Stimulated activated CD4-positive, alpha-beta T cell treated with anti-CD3 and anti-CD28 coated beads, Interleukin-4, amount 100 ng/mL, for 4 hours (primary cell): Measurements from ENCODE around the gene LINGO1.

Source experiments
- DNase-seq, 2 experiments: peaks; one replicate each; pipeline ENCODE4 v3.0.0-alpha.2; 2020

LINGO1 gene

GRCh38 chr15:77656294-77656693 lies 23.6 kb upstream of the LINGO1 start:
- DNase-seq, result no peak

- DNase-seq, result no peak
These were observed 22.3 kb upstream of the LINGO1 start for GRCh38 chr15:77654975-77655374.

GRCh38 chr15:77653832-77654480 lies 21.2 kb upstream of the LINGO1 start:
- no peak for DNase-seq

DNA sequence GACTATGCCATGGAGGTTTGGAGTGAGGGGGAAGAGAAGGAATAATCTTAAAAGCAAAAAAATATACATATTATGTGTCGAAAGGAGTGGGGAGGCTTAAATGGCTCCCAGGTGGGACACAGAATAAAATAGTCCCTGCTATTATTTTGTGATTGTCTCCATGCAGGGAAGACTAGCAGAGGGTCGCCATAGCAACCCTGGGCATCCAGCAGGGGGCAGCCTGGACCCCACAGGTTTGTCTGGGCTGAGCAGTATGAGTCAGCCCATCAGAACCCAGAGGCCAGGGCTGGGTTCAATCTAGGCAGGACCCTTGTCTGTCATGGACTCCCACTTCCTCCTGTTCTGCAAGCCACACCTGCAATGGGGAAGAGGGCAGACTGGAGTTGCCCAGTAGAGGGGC lies 17.6 kb upstream of the LINGO1 start:
- no peak for DNase-seq

GRCh38 chr15:77649610-77650009 lies 16.9 kb upstream of the LINGO1 start:
- no peak for DNase-seq

DNA sequence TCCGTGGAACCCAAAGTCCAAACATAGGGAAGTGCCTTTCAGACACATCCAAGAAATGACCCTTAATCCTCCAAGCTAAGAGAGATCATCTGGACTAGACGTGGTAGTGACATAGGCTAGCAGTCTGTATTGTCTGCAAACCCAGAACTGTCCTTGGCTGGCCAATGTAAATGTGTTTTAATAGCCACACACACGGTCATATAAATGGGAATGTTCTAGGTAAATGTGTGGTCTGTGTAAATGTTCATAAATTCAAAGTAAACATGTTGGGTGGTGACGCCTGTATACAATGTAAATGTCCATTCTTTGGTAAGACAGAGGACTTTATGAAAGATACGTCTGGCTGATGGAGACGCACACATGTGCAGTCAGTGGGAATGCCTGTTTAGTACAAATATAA lies 16.3 kb upstream of the LINGO1 start:
- no peak for DNase-seq

GRCh38 chr15:77647961-77648360 lies 15.2 kb upstream of the LINGO1 start:
- DNase-seq, result no peak

DNA sequence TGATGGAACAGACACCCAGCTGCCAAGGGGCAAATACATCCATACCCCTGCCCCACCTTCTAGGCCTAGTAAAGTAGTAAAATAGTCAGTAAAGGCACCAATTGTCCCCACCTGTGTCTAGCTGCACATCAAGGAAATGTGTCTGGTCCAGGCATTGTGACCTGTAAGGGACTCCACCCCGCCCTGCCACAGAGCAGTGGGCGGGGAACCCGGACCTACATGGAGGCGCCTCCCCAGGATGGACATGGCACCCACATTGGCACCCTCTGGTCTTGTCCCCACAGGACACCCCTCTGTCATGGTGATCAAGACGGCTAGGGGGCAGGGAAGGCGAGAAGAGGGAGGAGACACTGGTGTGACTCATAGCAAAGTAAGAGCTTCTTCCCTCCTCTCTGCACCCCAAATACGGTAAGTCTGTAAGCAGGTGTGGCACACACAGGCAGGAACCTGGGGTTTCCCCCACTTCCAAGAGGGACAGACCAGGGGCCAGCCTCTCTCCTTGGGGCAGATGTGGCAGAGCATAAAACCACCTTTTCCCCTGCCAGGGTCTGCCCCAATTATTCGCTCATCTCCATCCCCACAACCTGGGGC lies 13.5 kb upstream of the LINGO1 start:
- no peak for DNase-seq

GRCh38 chr15:77645602-77646001 lies 12.9 kb upstream of the LINGO1 start:
- DNase-seq, result no peak

DNA sequence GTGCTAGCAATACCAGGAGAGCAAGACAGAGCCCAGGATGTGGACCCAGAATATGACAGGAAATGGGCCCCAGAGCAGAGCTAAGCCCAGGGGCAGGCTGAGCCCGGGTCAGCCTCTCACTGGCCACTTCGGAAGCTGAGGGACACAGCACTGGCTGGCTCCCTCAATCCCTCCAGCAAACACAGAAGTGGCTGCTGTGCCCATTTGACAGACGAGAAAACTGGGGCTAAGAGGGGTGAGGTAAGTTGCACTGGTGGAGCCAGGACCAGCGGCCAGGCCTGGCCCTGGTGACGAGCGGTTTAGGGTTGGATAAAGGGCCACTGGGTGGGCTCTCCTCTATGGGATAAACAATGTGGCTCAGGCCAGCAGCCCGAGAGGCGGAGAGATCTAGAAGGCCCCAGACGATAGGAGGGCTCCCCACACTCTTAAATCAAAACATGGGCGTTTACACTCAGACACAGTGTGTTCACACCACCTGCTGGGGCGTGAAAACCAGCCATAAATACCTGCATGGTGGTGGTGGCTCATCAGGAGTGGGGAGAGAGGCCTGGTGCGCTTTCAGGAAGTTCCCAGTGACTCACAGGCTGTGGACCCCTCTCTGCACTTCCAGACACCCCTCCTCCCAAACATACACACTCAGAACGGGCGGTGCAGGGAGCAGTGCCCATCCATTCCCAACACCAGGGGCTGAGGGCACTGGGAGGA lies 12.0 kb upstream of the LINGO1 start:
- DNase-seq, result no peak

DNA sequence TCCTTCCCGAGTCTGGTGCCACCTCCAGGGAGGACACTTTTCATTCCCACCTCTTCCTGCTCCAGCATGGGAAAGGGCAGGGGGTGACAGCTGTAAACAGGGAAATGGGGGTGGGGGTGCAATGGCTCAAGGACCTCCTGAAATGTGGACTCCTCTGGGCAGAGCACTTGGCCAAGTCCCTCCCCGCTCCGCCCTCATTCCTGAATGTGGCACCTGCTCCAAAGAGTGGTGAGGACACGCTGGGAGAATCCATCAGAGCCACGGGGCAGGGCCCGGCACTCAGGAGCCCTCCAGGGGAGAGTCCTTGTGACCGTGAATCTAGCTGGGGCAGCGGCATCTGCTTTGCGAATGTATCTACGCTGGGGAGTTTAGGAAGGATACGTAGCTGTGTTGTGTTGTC lies 11.1 kb upstream of the LINGO1 start:
- DNase-seq, result no peak

DNA sequence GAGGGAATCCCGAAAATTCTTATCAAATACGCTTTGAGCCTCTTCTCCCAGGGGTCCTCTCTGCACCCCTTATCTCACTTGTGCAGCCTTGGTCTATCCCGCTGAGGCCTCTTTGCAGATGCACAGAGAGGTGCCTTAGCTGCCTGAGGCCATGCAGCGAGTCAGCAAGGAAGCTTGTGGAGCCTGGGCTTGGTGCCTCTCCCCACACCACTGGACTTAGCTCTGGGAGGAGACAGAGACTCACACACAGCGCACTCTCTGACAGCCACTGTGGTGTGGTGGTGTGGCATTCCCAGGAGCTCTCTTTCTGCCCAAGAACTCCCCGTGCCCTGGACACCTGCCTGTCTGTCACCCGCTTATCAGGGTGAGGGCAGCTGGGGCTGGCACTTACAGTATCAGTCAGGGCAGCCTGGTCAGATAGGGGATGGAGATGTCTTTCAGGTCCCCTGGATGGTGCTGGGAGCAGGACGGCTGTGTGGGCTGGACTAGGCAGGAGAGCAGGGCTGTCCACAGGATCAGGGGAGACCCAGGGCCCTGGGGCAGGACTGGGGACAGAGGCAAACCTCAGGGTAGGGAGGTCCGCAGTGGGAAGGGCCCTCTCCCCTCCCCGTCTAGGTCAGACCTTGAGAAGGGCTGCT lies 10.2 kb upstream of the LINGO1 start:
- no peak for DNase-seq

- DNase-seq, result no peak
These were observed 9.3 kb upstream of the LINGO1 start for GRCh38 chr15:77641999-77642398.

DNA sequence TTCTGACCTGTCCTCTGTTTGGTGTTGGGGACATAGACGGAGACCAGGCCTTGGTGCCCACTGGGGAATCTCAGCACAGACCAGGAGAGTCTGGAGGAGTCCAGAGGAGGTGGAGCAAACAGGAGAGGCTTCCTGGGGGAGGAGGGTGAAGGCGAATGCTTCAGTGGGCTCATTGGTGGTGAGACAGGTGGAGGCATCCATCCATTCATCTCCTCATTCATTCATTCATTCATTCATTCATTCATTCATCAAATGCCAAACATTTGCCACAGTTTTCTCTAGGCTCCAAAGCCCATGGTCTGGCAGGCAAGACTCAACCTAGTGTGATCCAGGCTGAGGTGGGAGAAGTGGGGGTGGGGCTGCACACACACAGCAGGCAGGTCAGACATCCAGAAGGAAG lies 7.9 kb upstream of the LINGO1 start:
- no peak for DNase-seq

- DNase-seq, result no peak
These were observed 6.7 kb upstream of the LINGO1 start for GRCh38 chr15:77639431-77639830.

DNA sequence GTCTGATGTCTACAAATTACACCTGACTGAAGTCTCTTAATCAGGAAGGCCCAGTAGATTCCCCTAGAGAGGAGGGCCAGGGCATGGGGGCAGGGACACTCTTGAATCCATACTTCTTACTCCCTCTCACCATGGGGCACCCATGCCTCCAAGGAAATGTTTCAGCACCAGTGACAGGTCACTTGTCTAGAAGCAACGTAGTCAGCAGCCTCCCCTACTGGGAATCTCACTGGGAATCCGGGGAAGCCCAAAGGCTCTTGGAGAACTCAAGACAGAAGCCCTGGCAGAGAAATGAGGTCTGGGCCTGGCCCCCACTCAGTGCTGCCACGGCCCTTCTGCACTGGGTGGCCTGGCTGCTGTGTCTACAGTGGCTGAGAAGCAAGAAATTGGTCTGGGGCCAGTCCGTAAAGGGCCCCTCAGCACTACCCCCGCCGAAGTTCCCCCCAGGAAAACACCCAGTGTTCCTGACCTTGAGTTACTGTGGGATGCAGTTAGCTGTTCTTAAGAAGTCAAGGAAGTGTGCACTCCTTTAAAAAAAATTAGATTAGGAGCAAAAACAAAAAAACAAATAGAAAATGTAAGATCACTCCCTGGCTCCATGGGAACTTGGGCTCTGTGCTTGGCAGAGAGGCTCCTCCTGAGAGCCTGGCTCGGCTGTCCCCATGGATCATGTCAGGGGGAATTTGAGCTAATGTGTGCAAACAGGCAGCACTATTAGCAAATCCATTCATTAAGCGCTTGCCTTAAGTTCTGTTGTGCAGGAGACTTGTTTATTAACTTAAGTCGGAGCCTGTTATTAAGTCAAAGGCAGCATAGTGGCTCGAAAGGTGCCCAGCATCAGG lies 5.4 kb upstream of the LINGO1 start:
- DNase-seq, result no peak

DNA sequence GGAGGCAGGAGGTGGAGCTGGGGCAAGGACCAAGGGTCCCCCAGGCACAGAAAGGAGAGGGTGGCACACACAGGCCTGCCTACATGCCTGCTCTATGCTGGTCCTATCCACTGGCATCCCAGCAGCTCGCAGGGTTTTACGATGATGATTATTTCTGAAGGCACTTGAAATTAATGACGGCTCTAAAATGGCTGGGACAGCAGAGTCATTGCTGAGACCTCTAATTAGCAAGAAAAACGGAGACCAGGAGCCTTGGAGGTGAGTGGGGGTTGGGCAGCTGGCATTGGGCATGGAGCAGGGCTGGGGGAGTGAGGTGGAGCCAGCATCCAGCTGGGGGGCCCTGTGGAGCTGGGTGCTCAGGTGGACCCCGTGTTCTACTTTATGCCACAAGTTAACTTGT lies 3.5 kb upstream of the LINGO1 start:
- DNase-seq, result no peak

DNA sequence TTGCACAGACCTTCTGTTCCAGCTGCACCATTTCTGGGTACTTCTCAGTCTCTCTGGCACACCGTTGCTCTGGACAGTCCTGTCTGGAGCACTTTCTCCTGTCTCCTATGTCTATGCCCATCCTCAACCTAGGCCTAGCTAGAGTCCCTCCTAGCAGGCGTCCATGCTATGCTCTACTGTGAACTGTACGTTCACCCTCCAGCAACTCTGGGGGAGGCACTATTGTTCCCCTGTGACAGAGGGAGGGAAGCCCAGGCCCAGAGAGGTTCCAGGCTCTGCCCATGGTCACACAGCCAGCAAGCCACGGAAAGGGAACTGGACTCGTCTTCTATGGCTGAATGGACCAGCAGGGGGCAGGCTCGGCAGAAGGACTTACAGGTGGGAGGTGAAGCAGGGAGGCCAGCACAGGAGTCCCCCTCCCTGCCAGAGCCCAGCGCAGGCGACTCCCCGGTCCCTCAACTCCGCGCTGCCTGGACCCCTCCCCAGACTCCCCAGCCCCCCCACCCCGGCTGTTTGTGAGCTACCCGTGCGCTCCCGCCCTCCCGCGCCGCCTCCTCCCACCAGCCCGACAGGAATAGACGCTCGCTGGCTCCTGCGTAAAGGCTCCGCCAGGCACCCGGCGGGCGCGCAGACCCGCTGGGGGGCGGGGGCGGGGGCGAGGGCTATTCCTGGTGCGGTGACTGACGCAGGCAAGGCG lies 1.7 kb upstream of the LINGO1 start:
- peak; percentile 38 to 62 for DNase-seq

DNA sequence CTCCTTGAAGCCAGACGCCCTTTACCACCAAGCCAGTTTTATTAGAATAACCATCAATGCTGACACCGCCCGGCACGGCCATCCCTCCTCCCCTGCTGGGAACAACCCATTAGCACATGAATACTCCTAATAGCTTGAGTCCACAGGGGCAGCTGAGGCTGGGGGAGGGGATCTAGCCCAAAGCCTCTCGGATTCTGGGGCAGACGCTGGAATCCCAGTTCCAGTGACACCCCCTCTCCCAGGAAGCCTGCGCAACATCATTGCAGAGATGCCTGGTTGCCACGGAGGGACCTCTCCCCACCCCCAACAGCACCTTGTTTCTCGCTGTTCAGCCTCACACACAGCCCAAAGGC lies 1.2 kb upstream of the LINGO1 start:
- DNase-seq, result no peak

- DNase-seq, result peak; percentile 34 to 63
These were observed 611 bp upstream of the LINGO1 start for GRCh38 chr15:77633134-77633912.

- no peak for DNase-seq
These were observed 773 bp downstream of the LINGO1 start for GRCh38 chr15:77631745-77632533.
